ENCODE results near the gene ALKBH4.
A peak's percentile ranks its signal among the peaks of the same experiment; 100 is the strongest.

Gene ALKBH4

GRCh38 chr7:102478314-102479208 lies 13.9 kb upstream of the ALKBH4 start, which contains the start of gene POLR2J:
Gene POLR2J (minus strand): TSS chr7:102478922. CDS start chr7:102478860, 62 bp downstream.
- peak; percentile 96 for DNase-seq

DNA sequence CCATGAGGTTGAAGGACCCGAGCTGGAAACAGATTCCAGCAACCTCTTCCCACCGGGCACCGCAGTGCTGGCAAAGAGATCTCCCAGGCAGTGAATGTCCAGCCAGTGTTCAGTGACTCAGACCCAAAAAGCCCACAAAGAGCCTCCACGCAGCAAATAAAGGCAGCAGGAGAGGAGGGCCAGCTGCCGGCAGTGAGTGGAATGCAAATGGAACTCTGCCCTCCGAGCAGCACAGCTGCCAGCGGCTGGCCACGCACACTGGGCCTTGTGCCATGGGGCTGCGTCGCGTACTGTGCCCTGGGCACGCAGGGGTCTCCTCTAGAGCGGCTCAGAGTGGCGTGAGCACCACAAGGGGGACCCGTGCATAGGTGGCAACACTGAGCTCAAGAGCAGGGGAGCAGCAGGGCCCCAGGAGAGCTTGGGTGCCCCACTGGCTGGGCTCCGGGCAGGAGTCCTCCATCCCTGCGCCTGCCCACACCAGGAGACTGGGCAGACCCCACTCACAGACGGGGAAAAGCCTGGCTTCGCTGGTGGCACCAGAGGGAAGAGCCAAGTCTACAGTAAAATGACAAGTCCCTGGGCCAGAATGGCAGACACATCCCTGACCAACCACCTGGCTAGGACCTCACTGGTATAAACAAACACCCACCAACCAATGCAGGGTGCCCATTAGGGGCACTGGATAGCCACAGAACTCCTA lies 10.2 kb upstream of the ALKBH4 start:
- DNase-seq, result peak; percentile 44

DNA sequence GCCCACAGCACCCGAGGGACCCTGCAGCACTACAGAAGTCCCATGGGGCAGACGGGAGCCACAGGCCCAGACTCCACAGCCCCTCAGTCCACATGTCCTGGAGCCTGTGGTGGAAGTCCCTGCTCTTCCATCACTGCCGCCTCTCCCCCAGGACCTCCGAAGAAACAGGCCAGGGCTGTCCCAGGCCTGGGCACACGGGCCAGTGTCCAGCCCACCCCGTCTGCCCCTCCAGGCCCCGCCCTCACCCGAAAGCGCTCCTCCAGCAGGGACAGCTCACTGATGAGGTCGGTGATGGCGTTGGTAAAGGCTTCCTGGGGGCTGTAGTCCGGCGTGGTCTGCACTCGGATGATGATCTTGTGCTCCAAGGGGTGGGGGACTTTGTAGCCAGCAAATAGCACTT lies 9.5 kb upstream of the ALKBH4 start:
- peak; percentile 5 for DNase-seq

- DNase-seq, result peak; percentile 60
Measured at GRCh38 chr7:102473271-102473991, 8.8 kb upstream of the ALKBH4 start.

- peak; percentile 61 for DNase-seq
Measured at GRCh38 chr7:102472126-102473041, 7.7 kb upstream of the ALKBH4 start.

DNA sequence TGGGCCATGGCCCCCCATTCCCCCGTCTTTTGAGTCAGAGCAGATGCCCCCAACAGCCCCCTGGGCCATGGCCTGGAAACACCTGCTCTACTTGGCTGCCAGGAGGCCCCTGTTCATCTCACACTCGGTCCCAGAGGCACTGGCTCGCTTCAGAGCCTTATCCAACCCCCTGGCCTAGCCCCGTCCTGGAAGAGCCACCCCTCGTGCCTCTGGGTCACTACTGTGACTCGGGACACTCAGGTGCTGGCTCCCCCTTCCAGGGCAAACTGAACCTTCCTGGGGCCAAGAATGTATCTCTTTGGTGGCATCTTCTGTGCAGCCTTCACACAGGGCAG lies 7.1 kb upstream of the ALKBH4 start:
- DNase-seq, result peak; percentile 50

GRCh38 chr7:102469972-102470825 lies 5.5 kb upstream of the ALKBH4 start:
- peak; percentile 57 for DNase-seq

DNA sequence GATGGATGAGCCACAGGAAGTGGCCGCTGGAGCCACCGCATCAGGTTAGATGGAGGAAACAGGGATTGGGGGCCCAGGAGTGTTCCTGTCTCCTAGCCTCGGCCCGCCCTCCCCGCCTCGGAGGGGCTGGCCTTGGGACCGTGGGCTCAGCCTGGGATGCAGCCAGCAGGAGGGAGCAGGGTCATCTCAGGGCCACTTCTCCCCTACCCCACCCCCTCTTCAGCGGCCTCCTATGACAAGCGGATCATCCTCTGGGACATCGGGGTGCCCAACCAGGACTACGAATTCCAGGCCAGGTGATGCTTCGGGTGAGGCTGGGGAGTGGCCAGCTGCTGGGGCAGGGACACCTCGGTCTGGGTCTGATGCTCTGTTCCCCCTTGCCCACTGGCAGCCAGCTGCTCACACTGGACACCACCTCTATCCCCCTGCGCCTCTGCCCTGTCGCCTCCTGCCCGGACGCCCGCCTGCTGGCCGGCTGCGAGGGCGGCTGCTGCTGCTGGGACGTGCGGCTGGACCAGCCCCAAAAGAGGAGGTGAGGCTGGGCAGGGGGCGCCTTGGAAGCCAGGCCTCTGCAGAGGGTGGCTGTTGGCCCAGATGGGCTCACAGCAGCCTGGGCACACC lies 4.8 kb upstream of the ALKBH4 start:
- DNase-seq, result peak; percentile 60

GRCh38 chr7:102468478-102469350 lies 4.1 kb upstream of the ALKBH4 start:
- DNase-seq, result peak; percentile 55

DNA sequence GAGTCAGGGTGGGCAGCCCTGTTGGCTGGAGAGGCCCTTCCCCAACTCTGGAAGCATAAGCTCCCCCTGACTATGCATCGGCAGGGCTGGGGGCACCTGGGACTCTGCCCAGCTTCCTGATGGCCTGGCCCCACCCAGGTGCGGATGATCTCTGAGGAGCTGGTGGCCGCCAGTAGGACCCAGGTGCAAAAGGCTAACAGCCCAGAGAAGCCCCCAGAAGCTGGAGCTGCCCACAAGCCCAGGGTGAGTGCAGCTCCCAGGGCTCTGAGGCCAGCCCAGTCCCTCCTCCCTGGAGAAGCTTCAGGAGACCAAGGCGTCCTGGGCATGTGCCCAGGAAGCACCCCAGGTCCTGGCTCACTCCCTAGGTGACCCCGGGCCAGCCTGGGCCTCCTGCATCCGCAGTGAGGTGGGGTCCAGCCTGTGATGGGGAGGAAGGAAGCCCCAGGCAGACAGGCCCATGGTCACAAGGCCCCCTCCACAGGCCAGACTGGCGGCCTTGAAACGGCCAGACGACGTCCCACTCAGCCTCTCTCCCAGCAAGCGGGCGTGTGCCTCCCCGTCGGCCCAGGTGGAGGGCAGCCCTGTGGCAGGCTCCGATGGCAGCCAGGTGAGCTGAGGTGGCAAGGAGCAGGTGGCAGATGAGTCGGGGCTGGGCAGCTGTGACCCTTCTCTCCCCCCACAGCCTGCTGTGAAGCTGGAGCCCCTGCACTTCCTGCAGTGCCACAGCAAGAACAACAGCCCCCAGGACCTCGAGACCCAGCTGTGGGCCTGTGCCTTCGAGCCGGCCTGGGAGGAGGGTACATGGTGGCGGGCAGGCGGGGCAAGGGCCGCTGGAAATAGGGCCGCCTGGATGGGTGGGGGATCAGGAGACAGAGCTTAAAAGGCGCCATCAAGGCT lies 3.2 kb upstream of the ALKBH4 start:
- DNase-seq, result no peak

- DNase-seq, result no peak
Measured at GRCh38 chr7:102466097-102466496, 1.4 kb upstream of the ALKBH4 start.

DNA sequence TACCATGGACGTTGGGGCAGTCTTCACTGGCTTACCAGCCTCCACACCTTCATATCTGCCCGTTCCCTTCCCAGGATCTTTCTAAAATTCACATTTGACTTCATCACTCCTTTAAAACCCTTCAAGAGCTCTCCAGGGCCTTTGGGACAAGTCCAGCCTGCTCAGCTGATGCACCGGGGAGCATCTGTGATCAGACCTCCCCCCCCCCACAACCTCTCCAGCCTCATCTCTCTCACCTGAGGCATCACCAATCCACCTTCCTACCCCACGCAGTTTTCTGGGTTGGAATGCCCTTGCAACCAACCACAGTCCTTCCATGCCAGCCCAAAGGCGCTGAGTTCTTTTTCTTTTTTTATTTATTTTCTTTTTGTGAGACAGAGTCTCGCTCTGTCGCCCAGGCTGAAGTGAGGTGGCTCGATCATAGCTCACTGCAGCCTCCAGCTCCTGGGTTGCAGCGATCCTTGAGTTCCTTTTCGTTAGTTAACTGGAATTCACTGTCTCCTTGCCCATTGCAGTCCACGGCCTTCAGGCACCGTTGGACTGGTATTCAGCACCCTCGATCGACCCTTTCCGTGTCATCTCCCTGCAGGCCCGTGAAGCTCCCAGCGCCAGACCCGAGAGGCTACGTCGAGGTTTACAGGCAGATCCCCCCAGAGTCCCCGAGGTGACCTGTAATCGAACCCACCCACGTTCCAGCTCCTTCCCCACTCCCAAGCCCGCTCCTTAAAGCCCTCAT lies 654 bp downstream of the ALKBH4 start:
- no peak for DNase-seq

DNA sequence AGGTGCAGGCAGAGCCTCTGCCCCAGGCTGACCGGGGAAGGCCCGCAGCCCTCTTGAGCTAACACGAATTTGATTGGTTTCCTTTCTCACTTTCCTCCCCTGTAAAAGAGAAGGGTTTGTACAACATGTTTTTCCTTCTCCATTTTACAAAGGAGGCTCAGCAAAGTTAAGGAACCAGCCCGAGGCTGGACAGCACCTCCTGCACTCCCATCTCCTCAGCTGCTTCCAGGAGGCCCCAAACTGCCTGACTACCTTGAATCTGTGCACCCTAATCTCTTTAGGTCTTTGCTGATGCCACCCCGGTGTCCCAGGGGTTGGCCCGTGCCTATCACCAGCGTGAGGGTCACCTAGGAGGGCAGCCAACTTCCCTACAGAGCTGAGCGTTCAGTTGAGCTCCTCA lies 4.2 kb downstream of the ALKBH4 start:
- no peak for DNase-seq

- no peak for DNase-seq
Measured at GRCh38 chr7:102459221-102459844, 5.3 kb downstream of the ALKBH4 start.

DNA sequence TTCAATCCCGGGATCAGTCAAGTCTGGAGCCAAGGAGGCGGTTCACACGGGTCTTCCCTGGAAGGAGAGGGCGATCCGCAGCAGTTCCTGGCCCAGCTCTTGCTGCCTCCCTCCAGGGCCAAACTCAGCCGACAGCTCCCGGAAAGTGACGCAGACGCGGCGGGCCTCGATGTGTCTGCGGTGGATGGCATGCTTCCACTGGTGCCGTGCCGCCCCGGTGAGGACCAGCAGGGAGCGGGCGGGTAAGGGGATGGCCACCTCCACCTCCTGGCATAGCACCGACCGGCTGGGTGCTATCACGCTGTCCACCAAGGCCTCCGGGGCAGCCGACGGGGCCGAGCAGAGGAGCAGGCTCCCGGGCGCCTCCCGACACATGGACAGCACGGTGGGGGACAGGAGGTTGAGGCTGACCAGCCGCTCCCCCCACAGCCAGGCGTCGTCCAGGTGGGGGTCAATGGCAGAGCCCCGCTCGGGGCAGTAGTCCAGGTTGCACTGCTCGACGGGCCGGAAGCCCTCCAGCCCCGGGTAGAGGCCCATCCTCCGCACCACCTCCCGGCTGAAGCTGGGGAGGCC lies 7.2 kb downstream of the ALKBH4 start:
- DNase-seq, result no peak

DNA sequence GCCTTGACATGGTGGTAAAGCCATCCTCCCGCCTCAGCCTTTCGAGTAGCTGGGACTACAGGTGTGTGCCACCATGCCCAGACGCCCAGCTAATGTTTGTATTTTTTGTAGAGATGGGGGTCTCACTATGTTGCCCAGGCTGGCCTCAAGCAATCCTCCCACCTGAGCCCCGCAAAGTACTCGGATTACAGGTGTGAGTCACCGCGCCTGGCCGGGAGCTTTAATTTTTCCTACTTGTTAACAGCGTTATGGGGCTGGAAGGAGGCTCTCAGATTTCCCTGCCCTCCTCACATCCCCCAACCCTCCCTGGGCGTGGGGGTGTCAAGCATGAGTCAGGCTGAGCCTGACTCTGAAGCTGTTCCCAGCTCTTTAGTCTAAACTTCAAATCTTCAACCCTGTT lies 8.3 kb downstream of the ALKBH4 start:
- DNase-seq, result no peak

DNA sequence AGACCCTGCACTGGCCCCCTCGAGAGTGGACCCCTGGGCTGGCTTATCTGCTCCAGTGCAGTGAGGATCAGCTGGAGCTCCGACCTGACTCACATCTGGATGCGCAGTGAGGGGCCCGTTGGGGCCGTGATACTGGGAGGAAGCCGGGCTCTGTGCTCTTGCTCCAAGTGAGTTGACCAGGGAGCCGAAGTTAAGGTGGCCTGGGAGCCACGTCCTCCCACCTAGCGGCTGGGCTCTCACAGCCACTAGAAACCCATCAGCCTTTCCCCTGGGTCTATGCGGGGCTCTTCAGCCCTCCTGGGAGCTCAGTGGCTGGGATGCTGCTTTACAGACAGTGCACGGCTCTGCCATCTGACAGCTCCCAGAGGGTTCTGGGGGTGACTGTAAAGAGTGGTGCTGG lies 9.1 kb downstream of the ALKBH4 start:
- no peak for DNase-seq

Data from activated effector memory CD4-positive, alpha-beta T cell treated with anti-CD3 and anti-CD28 coated beads, Interleukin-2, amount 50 U/mL, for 16 hours (primary cell).